Ectodermal cell (in vitro differentiated cells): ENCODE results near the gene SIRT7.

Source experiments
- H3K27ac ChIP-seq: 2 replicates; pipeline ENCODE4 v1.7.0; 2013; ENCODE audit warnings: mild to moderate bottlenecking, low read depth, low read length; ENCODE audit not compliant: insufficient read depth, poor library complexity, severe bottlenecking
- H3K27me3 ChIP-seq: 2 replicates; pipeline ENCODE4 v1.7.0; 2013; ENCODE audit warnings: mild to moderate bottlenecking, low read length; ENCODE audit not compliant: insufficient read depth, control insufficient read depth, poor library complexity, severe bottlenecking
- H3K36me3 ChIP-seq: one replicate; pipeline ENCODE4 v1.7.0; 2013; ENCODE audit warnings: low read length; ENCODE audit not compliant: control insufficient read depth, insufficient read depth
- H3K4me1 ChIP-seq: one replicate; pipeline ENCODE4 v1.7.0; 2013; ENCODE audit warnings: low read length; ENCODE audit not compliant: control insufficient read depth, insufficient read depth
- H3K4me3 ChIP-seq: 2 replicates; pipeline ENCODE4 v1.7.0; 2013; ENCODE audit warnings: low read depth, low read length, control low read depth; ENCODE audit not compliant: insufficient read depth
- H3K9me3 ChIP-seq: 2 replicates; pipeline ENCODE4 v1.7.0; 2013; ENCODE audit warnings: mild to moderate bottlenecking, low read length, moderate library complexity; ENCODE audit not compliant: control insufficient read depth
- WGBS, 2 experiments: methylation state at CpG; one replicate each; pipeline ENCODE4 v1.1.7; 2013; ENCODE audit warnings: missing lambda C conversion rate in 2 of 2; 5-methylcytosine and 5-hydroxymethylcytosine counted together

SIRT7 gene

DNA sequence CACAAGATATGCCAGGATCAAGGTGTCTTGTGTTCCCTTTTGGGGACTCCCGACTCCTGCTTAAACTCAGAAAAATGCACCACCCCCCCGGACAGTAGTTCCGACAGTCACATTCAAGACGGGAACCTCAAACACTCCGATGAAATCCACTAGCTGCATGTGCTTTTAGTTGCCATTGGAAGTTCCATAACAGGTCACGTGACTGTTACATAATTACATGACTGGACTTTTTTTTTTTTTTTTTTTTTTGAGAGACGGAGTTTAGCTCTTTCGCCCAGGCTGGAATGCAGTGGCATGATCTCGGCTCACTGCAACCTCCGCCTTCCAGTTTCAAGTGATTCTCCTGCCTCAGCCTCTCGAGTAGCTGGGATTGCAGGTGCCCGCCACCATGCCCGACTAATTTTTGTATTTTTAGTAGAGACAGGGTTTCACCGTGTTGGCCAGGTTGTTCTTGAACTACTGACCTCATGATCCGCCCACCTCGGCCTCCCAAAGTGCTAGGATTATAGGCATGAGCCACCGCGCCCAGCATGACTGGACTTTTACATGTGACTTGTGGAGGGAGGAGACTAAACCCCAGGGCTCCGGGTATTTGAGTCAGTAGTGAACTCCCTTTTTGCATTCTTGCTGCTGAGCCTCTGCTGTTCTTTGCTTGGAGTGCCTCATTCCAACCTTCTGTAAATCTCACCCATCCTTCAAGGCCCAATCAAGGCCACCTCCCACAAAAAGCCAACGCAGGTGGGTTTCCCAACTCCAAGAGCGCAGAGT lies 1.6 kb downstream of the SIRT7 start:
- Histone ChIP-seq H3K9me3 (no peaks in the 10 kb centered on the region), H3K4me3 (no peak overlapping the region), H3K27ac (no peak overlapping the region), H3K27me3 (no peaks in the 10 kb centered on the region), H3K4me1 (peaks cover 6% of the 10 kb centered on the region), H3K36me3 (peaks cover 12% of the 10 kb centered on the region)
- 84 to 87% methylated on average over 21 of the region's 21 CpGs for WGBS, 2 experiments

DNA sequence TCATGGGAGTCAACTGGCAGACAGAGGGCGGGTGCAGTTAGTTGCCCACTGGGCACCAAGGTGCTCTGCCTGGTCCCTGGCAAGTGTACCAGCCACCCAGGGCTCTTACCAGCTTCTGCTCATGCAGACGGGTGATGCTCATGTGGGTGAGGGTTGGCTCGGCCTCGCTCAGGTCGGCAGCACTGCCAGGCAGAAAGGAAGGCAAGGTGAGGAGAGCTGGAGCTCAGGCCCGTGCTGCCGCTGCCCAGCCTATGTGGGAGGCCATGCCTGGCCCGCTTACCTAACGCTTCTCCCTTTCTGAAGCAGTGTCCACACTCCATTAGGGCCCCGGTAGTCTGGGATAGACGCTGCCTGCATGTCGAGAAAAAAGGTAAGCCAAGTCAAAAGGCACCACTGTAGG lies 2.6 kb downstream of the SIRT7 start:
- Histone ChIP-seq H3K36me3 (peaks cover 12% of the 10 kb centered on the region), H3K27me3 (peaks cover 6% of the 10 kb centered on the region), H3K4me1 (peaks cover 9% of the 10 kb centered on the region), H3K4me3 (no peak overlapping the region), H3K27ac (no peak overlapping the region), H3K9me3 (no peaks in the 10 kb centered on the region)
- WGBS, 2 experiments, result 96 to 97% methylated on average over 12 of the region's 12 CpGs

DNA sequence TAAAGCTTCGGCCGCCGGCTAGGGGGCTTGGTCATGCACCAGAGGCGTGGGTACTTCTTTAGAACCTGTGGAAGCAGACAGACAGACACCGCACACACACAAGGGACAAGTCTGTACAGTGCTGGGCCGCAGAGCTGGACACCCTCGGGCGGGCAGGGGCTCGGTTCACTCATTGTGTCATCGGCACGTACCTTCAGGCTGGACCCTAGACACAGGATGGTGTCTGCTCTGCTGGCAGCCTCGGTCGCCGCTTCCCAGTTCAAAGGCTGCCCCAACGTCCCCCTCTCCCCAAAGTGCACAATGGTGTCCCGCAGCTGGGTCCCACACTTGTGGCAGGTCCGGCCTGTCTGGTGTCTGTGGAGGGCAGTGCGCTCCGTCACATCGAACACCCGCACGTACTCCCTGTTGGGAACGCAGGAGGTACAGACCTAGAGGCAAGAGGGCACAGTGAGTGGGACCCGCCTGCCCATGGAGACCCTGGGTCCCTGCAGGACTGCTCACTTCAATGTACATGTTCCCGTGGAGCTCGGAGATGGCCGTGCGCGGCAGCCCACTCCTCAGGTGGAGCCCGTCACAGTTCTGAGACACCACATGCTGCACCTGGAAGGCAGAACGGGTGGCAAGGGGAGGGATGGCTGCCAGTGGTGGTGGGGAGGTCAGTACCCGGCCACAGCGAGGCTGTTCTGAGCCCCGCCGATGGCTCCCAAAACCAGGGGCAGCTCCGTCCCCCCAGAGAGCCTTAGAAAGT lies 3.7 kb downstream of the SIRT7 start:
- H3K27me3 ChIP-seq, result peaks cover 15% of the 10 kb centered on the region
- no peaks in the 10 kb centered on the region for H3K9me3 ChIP-seq
- H3K27ac ChIP-seq, result no peak overlapping the region
- H3K4me3 ChIP-seq, result no peak overlapping the region
- peaks cover 13% of the 10 kb centered on the region for H3K4me1 ChIP-seq
- 96 to 97% methylated on average over 36 of the region's 36 CpGs for WGBS, 2 experiments
- H3K36me3 ChIP-seq, result peaks cover 12% of the 10 kb centered on the region

DNA sequence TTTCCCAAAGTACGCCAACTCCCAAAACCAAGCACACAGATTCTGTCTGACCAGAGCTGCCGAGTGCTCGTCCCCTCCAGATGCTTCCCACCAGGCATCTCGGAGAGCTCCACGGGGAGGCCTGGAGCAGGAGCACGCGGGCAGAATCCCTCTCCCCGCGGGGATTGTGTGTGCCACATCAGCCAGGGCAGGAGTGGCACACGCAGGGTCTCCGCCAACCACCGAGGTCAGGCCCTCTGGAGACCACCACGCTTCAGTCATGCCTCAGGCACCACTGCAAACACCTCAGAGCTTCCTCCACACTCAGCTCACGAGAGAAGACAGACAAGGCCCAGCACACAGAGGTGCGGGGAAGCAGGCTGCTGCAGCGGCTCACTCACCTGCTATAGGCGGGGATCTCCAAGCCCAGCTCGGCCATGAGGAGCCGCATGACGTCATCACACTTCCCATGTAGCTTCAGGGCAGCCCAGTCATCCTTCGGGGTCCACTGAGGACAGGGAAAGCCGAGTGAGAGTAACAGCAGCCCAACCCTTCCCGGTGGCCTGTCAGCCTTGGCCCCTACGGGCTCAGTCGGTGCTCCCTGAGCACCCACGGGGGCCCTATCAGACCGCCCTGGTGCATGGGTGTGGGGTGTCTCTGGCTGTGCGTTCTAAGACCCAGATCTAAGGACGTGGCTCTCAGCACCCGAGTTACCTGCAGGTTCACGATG lies 4.4 kb downstream of the SIRT7 start:
- 95% methylated on average over 31 of the region's 31 CpGs for WGBS, 2 experiments
- Histone ChIP-seq H3K4me3 (no peak overlapping the region), H3K4me1 (peaks cover 13% of the 10 kb centered on the region), H3K9me3 (no peaks in the 10 kb centered on the region), H3K36me3 (peaks cover 12% of the 10 kb centered on the region), H3K27me3 (peaks cover 15% of the 10 kb centered on the region), H3K27ac (no peak overlapping the region)

DNA sequence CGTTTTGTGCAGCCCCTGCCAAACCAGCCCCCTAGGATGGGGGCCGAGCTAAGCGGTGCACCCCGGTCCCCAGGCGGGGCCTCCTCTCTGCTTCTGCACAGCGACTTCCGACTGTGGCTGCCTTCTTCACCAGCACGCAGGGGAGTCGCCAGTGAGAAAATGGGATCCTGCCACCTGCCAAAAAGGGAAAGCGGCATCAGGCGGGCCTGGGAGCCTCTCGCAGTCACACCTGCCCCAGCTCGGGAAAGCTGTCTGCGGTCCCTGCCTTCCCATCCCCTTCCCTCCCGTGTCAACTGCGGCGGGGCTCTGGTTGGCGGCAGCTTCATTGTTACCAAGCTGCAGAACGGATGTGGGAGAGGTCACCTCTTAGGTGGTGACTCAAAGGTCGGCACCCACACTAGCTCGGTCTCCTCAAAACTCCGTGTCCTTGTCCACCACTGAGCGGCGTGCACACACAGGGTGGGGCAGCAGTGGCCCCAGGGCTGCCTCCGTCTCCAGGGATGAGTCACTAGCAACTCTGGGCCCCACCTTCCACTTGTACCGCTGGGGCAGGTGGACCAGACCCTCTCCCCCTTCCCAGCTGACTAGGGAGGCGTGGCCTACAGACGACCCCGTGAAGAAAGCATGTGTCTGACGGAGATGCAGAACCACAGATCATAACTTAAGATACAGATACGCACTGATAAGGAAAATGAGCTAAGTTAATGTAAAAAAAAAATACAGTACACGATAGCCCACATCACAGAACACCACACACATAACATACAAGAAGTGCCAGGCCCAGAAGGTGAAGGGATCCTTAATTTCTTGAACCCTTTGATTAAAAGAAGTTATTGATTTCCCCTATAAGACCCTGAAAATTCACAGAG lies 5.3 kb downstream of the SIRT7 start:
- Histone ChIP-seq H3K36me3 (peaks cover 12% of the 10 kb centered on the region), H3K27ac (no peak overlapping the region), H3K9me3 (no peaks in the 10 kb centered on the region), H3K27me3 (peaks cover 15% of the 10 kb centered on the region), H3K4me3 (no peak overlapping the region), H3K4me1 (peaks cover 13% of the 10 kb centered on the region)
- 93 to 94% methylated on average over 30 to 32 of the region's 32 CpGs for WGBS, 2 experiments

DNA sequence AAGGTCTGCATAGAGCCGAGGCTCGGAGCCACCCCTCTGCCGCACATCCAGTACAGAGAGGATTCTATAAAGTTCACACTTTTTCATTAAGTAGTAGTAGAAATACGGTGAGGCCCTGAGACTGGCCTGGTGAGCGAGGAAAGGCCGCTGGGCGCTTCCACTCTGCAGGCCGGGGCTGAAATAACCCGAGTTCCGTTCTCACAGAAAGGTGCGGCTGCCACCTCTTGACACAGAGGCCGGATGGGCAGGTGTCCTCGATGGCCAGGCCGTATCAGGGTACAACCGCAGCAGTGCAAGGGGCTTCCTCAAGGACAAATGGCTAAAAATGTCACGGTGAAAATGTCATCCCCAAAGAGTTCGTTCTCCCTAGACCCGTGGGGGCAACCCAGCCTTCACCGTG lies 6.0 kb downstream of the SIRT7 start:
- peaks cover 15% of the 10 kb centered on the region for H3K27me3 ChIP-seq
- H3K4me3 ChIP-seq, result no peak overlapping the region
- H3K9me3 ChIP-seq, result no peaks in the 10 kb centered on the region
- no peak overlapping the region for H3K27ac ChIP-seq
- H3K36me3 ChIP-seq, result peaks cover 12% of the 10 kb centered on the region
- WGBS, 2 experiments, result 93 to 95% methylated on average over 19 of the region's 19 CpGs
- peaks cover 12% of the 10 kb centered on the region for H3K4me1 ChIP-seq

DNA sequence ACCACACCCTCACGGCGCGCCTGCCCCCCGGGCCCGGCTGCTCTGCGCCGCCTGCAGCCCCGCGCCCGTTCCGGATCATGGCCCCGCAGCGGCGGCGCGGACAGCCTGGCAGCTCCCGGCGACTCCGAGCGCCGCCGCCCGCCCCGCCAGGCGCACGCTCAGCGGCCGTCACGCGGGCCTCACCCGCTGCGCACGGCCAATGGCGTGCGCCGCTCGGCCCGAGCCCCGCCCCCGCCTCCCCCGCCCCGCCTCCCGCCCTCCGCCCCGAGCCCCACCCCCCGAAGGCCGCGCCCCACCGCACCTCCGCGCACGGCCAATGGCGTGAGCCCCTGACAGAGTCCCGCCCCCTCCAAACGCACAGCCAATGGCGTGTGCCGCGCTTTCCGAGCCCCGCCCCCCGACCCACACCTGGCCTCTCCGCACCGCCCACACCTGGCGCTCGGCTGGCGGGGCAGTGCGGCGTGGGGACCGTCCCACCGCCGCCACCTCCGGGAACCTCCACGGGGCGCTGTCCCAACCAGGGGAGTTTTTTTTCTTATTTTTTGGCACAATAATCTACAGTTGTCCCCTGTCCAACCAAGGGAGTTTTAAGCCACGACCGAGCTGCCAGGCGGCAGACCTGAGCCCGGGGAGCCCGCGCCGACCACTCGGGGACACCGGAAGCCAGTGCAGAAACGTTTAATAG lies 6.6 kb downstream of the SIRT7 start, which contains the start of gene PCYT2:
Gene PCYT2, minus strand, starts transcription at position 123 of the 685 bp plus-strand sequence. Its CDS starts 44 bp downstream, at position 79.
- peaks cover 12% of the 10 kb centered on the region for H3K36me3 ChIP-seq

DNA sequence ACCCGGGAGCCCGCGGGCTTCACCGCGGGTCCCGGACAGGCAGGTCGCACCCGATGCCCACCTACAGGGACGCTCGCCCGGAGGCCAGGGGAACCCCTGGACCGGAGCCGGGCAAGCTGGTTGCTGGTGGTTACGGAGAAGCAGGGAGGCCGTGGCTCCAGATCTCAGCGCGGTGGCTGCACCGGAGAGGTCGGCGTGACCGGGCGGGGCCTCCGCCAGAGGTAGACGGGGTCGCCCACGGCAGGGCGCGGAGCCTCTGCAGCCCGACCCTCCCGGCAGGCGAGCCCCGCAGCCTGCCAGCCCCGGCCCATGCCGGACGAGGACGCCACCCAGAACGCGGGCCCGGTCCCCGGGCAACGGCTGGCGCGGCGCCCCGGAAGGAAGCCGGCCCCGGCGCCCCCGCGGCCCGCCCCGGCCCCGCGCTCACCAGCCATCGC lies 7.1 kb downstream of the SIRT7 start:
- peaks cover 7% of the 10 kb centered on the region for H3K4me1 ChIP-seq
- H3K9me3 ChIP-seq, result no peaks in the 10 kb centered on the region
- H3K36me3 ChIP-seq, result peaks cover 12% of the 10 kb centered on the region
- 1% methylated on average over 55 of the region's 55 CpGs for WGBS, 2 experiments
- H3K27me3 ChIP-seq, result peaks cover 15% of the 10 kb centered on the region
- no peak overlapping the region for H3K27ac ChIP-seq
- peak overlapping the region; percentile 59 for H3K4me3 ChIP-seq

More for the DNA sequence above, 6.6 kb downstream of the SIRT7 start, which contains the start of gene PCYT2:
- Histone ChIP-seq H3K27ac (no peak within 1 kb of the TSS), H3K9me3 (no peaks in the 10 kb centered on the region), H3K4me1 (peaks cover 7% of the 10 kb centered on the region), H3K27me3 (peaks cover 15% of the 10 kb centered on the region), H3K4me3 (peak within 1 kb of the TSS; percentile 59)
- 8 to 9% methylated on average over 77 to 84 of the region's 84 CpGs for WGBS, 2 experiments
